CD4-positive, alpha-beta T cell treated with Interleukin-17A for 1 hour (primary cell): ENCODE results near the gene ZNF12.
"Not testable (repeated sequence)": the region's sequence is repeated elsewhere in the genome, so short reads cannot be mapped to it uniquely, and the experiment has no call there.

Source experiments
- DNase-seq: peaks from one replicate; pipeline ENCODE4 v3.0.0-alpha.2; 2020

ZNF12 gene

DNA sequence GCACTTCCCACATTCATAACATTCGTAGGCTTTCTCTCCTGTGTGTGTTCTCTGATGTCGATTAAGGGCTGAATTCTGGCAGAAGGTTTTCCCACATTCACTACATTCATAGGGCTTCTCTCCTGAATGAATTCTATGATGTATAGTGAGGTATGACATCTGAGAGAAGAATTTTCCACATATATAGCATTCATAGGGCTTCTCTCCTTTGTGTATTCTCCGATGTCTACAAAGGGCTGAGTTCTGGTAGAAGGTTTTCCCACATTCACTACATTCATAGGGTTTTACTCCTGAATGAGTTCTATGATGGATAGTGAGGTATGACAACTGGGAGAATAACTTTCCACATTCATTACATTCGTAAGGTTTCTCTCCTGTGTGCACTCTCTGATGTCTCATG is 15.6 kb downstream of the ZNF12 start:
- no peak for DNase-seq

DNA sequence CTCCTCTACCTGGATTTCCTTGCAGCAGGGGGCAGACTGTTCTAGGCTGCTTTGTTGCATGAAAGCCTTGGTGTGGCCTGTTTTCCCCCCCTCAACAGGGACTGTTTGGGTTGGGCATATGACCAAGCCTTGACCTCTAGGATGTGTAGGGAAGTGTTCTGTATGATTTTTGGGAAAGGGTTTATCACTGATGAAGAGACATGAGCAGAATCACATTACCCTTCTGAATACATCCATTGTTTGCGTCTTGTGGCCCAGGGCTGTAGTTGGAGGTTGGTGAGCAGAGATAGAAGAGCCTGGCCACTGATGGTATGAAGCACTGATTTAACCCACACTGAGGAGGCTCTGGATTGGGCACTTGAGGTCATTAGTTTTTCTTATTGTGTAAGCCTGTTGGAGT is 26.6 kb downstream of the ZNF12 start:
- no peak for DNase-seq

DNA sequence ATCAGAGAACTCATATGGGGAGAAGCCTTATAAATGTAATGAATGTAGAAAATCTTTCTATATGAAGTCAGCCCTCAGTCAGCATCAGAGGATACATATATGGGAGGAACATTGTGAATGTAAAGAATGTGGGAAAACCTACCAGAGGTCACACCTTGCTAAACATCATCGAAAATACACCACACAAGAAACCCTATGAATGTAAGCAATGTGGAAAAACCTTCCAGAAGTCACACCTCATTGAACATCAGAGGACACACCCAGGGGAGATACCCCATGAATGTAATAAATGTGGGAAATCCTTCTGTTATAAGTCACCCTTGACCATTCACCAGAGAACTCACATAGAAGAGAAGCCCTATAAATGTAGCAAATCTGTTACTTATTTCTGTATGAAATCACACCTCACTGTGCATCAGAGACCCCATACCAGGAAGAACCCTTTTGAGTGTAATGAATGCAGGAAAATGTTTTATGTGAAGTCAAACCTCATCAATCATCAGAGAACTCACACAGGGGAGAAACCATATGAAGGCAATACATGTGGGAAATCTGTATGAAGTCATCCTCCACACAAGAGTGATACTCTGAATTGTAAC is 30.8 kb downstream of the ZNF12 start:
- DNase-seq, result no peak

DNA sequence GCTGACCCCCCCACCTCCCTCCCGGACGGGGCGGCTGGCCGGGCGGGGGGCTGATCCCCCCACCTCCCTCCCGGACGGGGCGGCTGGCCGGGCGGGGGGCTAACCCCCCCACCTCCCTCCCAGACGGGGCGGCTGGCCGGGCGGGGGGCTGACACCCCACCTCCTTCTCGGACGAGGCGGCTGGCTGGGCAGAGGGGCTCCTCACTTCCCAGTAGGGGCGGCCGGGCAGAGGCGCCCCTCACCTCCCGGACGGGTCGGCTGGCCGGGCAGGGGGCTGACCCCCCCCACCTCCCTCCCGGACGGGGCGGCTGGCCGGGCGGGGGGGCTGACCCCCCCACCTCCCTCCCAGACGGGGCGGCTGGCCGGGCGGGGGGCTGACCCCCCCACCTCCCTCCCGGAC is 35.9 kb downstream of the ZNF12 start:
- DNase-seq, result not testable (repeated sequence)

DNA sequence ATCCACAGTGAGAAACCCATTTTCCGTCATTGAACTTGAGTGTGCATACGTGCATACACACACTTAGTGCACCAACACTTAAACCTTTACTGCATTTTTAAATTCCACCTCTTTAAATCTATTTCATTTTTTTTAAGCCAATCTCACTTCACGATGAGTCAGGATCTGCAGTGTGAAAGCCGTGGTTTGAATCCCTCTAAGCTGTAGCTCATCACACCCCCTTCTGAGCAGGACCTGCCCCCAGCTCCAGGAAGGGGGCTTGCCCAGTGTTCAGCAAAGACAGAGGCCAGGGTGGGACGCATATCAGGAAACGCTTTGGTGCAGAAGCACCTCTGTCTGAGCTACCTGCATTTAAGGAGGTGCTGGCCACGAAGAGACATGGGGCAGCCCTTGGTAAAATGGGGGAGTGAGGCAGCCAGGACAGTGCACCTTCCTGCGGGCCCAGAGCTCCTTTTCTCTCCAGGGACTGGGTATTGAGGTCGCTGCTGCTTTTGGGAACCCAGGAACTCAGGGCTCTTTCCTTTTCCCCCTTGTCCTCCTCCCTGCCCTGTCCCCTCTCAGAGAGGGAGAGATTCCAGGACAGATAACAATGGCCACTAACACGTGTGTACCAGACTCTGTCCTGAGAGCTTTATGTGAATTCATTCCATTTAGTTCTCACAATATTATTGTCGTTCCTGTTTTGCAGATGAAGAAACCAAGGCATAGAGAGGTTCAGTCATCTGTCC is 48.0 kb downstream of the ZNF12 start:
- no peak for DNase-seq

DNA sequence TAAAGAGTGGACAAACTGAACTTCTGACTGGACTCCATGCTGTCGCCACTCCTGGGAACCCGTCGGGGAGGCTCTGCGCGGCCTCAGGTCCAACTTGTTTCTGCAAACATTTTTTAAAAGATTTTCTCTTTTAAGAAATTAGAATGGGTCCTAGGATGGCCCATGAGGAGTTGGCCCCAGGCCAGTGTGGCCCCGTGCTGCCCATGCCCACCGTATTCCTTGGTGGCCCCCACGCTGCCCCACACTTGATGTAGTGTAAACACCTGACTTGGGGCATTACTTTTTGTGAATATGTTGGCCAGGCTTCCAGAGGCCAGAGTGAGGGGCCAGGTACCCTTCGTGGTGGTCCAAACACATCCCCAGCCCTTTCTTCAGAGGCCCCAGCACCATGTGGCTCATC is 50.3 kb downstream of the ZNF12 start:
- no peak for DNase-seq

DNA sequence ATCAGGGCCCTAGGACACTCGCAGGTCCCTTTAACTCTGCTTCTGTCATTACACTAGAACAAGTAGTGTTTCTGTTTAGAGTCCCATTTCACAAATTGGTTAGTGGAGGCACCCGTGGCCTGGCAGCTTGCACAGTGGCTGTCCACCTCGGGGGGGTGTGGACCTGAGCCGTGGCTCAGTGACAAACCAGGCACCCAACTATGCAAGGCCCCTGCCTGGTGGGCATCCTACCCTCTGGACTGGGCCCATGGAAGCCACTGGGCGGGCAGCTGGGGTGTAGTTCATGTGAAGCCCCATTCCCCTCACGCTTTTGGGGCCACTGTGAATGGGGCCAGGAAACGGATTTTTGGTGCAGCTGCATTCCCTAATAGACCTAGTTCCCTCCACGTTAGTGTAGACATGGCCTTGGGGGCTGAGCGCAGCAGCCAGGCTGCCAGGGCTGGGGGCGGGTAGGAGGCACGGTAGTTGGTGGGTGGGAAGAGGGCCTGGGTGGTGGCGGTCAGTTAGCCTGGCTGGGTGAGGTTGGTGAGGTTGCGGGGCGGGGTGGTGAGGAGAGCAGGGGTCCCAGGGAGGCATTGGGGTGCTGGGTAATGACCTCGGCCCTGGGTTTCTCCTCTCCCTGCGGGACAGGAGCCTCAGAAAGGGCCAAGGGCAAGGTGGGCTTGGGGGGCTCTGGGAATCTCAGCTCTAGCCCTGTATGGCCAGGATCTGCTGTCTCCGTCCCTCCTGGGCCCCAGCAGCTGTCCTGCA is 50.9 kb downstream of the ZNF12 start:
- no peak for DNase-seq

DNA sequence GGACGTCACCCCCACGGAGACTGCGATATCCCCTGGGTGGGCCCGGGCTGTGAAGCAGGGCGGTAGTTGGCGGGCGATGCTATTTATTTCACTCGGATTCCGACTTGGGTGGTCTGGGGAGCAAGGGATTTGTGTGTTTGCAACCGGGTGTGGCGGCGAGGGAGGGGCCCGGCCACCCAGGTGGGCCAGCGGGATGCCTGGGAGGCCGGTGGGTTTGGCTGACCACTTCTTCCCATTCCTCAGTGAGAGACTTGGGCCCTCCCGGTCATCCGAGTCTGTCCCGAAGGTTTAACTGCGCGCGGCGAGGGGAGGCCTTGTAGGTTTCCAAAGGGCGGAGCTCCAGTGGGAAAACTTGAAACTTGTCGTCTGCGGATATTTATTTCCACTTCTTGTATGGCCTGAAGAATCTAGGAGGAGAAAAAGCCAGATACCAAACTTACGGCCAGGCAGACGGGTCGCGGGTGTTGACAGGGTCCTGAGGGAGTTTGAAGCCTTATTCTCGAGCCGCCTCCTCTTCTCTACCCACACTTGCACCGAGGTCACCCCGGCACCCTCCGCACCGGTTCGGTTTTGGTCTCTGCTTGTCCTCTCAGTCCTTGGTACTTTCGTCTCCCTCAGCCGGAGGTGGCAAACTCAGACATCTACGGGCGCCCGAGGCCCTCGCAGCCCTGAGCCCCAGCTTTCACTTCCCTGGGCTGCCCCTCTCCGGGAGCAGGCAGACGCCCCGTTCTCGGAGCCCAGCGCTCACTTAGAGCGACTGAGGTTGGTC is 51.7 kb downstream of the ZNF12 start:
- no peak for DNase-seq

DNA sequence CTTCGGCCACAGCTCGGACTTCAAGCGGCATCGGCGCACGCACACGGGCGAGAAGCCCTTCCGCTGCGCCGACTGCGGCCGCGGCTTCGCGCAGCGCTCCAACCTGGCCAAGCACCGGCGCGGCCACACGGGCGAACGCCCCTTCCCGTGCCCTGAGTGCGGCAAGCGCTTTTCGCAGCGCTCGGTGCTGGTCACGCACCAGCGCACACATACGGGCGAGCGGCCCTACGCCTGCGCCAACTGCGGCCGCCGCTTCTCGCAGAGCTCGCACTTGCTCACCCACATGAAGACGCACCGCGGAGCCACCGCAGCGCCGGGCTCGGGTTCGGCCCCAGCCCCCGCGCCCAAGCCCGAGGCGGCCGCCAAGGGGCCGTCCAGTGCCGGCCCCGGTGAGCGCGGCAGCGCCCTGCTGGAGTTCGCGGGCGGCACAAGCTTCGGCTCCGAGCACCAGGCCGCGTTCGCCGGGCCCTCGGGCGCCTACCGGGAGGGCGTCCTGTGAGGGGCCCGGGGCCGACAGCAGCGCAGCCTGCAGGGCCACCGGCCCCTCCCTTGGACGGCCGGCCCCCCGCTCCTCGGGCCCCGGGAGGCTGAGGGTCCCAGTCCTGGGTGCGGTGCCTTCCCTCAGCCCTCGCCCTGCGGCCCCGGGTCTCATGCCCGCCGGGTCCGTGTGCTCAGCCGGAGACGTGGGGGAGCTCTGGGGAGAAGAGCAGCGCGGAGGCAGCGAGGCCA is 52.5 kb downstream of the ZNF12 start:
- DNase-seq, result no peak

DNA sequence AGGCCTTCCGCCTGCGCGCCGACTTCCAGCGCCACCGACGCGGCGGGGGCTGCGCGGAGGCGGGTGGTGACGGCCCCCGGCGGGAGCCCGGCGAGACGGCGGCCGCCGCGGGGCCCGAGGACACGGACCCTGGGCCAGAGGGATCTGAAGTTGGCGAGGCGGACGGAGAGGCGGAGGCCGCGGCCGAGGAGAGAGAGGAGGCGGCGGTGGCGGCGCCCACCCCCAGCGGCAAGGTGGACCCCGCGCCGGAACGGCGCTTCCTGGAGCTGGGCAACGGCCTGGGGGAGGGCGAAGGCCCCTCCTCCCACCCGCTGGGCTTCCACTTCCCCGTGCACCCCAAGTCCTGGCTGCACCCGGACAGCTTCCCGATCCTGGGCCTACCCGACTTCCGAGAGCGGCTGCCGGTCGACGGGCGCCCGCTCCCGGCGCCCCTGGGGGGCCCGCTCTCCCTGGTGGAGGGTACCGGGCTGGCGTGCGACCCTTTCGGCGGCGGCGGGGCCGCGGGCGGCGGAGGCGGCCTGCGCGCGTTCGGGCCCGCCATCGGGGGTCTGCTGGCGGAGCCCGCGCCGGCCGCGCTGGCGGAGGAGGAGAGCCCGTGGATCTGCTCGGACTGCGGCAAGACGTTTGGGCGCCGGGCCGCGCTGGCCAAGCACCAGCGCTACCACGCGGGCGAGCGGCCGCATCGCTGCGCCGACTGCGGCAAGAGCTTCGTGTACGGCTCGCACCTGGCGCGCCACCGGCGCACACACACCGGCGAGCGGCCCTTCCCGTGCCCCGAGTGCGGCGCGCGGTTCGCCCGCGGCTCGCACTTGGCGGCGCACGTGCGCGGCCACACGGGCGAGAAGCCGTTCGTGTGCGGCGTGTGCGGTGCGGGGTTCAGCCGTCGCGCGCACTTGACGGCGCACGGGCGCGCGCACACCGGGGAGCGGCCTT is 53.4 kb downstream of the ZNF12 start:
- no peak for DNase-seq

DNA sequence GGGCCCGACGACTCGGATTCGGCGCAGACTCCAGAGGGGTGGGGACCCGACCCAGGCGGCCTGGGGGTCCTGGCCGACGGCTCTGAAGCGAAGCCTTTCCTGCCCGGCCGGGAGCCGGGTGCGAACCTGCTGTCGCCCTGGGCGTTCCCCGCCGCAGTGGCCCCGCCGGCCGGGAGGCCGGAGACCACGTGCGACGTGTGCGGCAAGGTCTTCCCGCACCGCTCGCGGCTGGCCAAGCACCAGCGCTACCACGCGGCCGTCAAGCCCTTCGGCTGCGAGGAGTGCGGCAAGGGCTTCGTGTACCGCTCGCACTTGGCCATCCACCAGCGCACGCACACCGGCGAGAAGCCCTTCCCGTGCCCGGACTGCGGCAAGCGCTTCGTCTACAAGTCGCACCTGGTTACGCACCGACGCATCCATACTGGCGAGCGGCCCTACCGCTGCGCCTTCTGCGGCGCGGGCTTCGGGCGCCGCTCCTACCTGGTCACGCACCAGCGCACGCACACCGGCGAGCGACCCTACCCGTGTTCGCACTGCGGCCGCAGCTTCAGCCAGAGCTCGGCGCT is 54.2 kb downstream of the ZNF12 start:
- DNase-seq, result no peak

DNA sequence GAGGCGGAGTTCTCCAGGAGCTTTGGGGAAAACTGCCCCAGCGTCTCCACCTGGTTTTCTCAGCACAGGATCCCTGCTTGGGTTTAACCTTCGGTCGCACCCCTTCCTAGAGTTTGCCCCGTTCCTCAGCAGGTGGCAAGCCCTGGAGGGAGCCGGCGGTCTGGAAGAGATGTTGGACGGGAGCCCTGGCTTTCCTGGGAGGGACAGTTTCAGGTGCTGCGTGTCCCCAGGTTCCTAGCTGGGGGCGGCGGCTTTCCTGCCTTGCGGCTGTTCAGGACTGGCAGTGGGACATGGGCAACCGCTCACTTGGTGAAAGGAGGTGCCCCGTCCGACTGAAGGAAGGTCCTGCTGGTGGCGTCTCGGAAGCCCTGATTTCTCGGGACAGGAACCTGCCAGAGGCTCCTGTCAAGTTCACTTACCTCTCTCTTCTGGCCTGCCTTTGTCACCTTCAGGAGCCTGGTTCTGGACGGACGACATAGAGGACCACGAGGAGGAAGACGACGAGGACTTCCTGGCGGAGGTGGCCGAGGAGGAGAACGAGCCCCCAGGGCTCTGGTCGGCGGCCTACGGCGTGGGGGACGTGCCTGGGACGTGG is 54.8 kb downstream of the ZNF12 start:
- no peak for DNase-seq

DNA sequence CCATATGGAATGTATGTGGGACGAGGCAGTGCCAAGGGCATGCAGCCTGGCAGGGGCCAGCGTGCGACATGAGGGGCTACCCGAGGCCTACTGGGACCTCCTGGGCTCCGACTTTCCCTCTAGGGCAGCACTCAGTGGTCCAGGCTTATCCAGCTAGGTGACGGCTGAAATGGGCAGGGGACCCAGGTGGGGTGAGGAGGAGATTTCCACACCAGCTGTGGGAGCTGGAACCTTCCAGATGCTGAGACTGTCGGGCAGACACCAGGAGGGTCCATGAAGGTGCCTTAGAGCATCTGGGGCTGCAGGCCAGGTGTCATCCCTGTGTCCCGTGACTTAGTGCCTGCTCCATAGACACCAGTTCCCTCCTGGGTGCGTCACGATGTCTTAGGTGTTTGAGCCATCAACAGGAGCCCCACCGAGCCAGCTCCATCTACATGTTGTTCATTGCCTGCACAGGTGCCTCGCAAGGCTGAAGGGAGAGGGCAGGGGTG is 56.2 kb downstream of the ZNF12 start:
- DNase-seq, result no peak

DNA sequence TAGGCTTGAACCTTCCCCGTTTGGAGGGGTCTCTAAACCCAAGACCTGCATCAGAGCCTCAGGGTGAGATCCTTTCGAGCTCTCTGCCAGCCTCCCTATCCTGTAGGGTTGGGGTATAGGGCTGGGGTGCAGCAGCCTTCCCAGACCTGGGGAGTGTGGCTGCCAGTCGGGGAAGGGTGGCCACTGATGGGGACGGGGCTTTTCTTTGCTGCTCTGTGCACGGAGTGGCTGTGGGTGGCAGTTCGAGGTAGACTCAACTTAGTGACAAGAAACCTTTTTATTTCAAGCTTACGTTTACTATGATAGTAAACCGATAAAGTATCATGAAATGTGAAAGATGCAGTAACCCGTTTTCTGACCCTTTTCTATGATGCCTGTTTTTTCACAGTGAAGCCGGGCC is 56.7 kb downstream of the ZNF12 start:
- DNase-seq, result no peak

DNA sequence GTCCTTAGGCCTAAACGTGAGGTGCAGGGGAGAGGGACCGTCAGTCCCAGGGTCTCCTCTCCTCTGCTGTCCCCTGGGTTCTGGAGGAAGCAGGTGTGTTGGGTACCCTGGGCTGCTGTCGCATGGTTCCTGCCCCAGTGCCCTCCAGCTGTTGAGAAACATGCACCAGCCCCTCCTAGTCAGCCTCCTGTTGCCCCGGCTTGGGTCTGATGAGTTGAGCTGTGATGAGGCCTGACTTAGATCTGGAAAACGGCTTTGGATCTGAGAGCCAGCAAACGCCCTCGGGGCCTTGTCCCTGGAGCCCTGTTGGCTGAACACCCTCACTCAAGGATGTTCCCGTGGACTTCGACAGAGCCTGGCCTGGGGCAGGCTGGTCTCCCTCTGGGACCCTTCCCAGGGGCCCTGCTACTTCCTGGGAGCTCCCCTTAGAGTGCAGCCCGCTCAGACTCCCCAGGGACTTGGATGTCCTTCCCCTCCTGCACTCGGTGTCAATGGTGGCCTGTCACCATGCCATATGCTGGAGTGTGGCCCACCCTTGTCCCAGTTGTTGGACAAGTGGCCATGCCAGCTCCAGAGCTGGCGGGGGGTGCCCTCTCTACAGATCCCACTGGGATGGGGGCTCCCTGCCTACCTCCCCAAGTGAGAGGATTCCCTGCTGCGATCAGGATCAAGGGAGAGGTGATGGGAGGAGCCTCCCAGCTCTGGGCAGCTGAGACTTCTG is 57.3 kb downstream of the ZNF12 start:
- DNase-seq, result no peak

DNA sequence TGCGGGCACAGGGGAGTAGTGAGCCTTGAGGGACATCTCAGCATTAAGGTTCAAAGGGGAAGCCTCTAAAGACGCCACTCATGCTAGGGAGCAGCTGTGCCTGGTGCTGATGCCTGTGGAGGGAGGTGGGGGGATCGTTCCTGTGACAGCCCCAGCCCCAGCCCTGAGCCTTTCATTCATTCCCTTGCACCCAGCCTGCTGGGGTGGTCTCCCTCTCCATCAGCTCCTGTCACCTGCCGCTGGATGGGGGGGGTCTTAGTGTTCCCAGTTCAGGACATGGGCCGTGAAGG is 58.0 kb downstream of the ZNF12 start:
- no peak for DNase-seq

DNA sequence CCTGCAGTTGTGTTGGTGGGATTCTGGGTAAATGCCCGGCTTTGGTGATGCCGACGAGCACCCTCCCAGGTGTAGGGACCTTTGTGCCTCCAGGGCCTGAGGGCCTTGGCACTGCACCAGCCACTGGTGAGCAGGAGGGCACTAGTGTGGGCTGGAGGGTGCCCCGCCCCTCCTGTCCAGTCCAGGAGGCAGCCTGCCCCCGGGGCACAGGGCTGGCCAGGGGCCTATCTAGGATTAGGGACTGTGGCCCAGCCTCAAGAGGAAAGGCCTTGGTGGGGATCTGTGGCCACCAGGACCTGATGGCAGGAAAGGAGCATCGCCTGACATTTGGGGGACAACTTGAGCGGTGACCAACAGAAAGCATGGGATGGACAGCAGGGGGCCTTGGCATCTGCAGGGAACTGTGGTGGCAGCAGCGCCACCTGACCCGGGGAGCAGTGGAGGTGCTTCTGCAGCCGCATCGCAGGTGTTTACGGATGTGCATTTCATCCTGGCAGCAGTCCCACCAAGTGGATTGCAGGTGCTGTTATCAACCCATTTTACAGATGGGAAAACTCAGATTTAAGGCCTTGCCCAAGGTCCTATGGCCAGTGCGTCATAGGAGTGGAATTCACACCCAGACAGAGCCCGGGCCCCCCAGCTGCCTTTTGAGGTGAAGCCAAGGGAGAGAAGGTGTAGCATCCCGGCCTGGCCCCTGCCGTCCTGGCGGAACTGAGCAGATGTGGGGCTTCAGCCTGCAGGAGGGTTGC is 58.5 kb downstream of the ZNF12 start:
- DNase-seq, result no peak

DNA sequence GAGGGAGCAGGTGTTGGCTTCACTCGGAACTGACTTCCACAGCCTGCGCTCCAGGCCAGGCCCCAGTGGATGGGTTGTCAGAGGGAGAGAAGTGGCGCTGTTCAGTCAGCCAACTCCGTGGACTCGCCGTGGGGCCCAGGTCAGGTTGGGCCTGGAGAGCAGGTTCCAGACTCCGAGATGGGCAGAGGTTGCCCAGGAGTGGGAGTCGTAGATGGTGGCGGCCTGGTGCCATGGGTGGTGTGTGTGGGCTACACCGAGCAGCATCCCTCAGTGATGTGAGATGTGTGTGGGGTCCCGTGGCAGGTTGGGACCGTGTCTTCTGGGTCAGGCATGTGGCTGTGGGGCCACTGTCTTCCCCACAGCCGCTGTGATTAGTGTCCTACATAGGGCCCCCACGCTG is 59.2 kb downstream of the ZNF12 start:
- no peak for DNase-seq

DNA sequence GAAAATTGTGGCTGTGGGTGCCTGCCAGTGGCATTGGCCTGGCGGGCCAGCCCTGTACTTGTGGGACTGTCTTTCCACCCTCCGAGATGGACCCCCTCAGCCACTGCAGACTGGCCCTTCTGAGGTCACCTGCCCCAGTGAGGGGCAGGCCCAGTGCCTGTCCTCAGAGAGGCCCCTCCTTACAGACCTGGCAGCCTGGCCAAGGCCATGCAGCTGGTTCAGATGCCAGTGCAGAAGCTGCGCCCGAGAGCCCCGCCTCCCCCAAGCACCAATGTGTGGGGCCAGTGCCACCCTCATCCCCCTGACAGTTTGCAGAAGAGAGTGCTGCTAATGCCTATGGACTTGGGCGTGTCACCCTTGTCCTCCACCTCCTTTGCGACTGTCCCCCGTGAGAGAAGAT is 59.7 kb downstream of the ZNF12 start:
- DNase-seq, result no peak

DNA sequence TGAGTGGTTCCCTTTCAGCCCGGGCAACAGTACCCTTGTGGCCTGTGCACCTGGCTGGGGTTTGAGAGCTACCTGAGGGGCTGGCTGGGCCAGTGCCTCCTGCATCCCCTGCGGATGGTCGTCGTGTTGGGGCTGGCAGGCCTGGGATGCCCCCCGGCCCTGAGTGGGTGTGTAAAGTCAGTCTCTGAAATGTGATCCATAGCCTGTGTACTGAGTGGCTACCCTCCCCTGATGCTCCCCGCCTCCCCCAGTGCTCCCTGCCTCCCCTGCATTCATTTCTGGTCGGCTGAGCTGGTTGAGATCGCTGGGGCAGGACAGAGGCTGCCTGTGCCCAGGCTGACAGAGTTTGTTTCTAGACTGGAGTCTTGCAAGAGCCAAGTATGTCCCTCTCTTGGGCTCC is 60.3 kb downstream of the ZNF12 start:
- DNase-seq, result no peak
